HG03378 (cell line): ENCODE results near the gene EXOSC10.
"Not testable (repeated sequence)": the region's sequence is repeated elsewhere in the genome, so short reads cannot be mapped to it uniquely, and the experiment has no call there.

Experiments used
- ATAC-seq: cut with Tn5 transposase; IDR thresholded peaks from one replicate; pipeline ENCODE4 v1.9.1; 2021; ENCODE audit warnings: mild to moderate bottlenecking, moderate library complexity; ENCODE audit not compliant: unreplicated experiment

EXOSC10 gene

GRCh38 chr1:11019971-11020370, 79.7 kb downstream of the EXOSC10 start:
- no peak for ATAC-seq

GRCh38 chr1:11019358-11019757, 80.3 kb downstream of the EXOSC10 start:
- ATAC-seq, result not testable (repeated sequence)
